A549 treated with ZK216348 at 1 μM for 4 hours (cell line): ENCODE measurements around the gene OR2T11. TPM values are rescaled to one million over a fixed set of nuclear protein-coding genes. Genes with fewer than 3 reads are reported as not detected.

Experiments used
- total RNA-seq: library from RNA; stranded (reverse); fragments of 200-300 nt; extraction: Qiagen RNA extraction; gene quantifications from 5 replicates; pipeline ENCODE4 v1.2.3, GENCODE V29; 2022; ENCODE audit warnings: low read depth

Gene OR2T11, protein sequence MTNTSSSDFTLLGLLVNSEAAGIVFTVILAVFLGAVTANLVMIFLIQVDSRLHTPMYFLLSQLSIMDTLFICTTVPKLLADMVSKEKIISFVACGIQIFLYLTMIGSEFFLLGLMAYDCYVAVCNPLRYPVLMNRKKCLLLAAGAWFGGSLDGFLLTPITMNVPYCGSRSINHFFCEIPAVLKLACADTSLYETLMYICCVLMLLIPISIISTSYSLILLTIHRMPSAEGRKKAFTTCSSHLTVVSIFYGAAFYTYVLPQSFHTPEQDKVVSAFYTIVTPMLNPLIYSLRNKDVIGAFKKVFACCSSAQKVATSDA
- total RNA-seq, result not detected in 5 replicates

DNA sequence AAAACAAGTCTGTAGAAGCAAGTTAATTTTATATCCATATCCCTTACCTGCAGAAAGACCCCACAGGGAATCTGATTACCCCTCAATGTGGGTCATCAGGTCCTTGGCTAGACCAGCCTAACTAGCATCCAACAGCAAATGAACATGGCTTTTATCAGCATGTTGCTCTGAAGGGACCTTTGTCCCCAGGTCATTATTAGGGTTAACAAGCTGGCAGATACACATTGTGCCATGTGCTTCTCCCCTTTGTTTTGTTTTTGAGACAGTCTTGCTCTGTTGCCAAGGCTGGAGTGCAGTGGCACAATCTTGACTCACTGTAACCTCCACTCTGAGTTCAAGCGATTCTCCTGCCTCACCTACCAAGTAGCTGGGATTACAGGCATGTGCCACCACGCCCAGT lies at the start of gene OR2T11:
TSS of gene OR2T11 (minus strand) at position 101 of the 400 bp plus-strand sequence. CDS start 7,963 bp downstream, outside the sequence.

DNA sequence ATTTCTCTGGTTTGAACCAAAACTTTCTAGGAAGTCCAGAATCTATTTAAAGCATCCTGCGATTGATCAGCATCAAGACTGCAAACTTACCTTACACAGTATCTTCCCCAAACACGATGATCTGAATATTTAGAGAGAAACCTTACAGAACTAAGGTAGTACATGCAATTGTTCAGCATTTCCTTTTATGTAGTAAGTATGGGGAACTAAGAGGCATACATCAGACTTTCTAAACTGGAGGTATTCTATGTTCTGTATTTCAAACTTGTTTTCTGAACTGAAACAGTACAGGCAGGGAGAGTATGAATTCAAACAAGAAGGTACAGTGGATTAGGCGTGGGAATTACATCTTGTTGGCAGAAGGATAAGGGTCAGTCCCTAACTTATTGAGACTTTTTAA lies 20.5 kb upstream of the OR2T11 start, which contains the start of gene OR2T27:
TSS of gene OR2T27 (minus strand) at position 175 of the 400 bp plus-strand sequence. CDS start 4,644 bp downstream, outside the sequence.

DNA sequence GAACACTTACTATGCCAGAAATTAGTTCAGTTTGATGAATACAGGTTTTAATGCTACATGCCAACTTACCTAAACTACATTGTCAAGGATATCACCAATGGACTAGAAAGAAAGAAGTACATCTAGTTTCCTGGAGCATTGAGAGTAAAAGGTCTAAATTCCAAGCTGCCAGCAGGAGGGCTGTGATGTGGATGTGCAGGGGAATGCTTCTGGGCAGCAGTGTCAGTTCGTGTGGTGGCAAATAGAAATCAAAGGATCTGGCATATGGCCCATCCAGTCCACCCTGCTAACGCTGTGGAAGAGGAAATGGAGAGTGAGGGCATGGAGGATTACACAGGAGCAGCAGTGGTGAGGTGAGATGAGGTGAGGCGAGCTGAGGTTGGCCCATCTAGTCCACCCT lies 10.3 kb upstream of the OR2T11 start, which contains the start of gene OR2T35:
TSS of gene OR2T35 (minus strand) at position 101 of the 400 bp plus-strand sequence. CDS start 6,020 bp downstream, outside the sequence.

DNA sequence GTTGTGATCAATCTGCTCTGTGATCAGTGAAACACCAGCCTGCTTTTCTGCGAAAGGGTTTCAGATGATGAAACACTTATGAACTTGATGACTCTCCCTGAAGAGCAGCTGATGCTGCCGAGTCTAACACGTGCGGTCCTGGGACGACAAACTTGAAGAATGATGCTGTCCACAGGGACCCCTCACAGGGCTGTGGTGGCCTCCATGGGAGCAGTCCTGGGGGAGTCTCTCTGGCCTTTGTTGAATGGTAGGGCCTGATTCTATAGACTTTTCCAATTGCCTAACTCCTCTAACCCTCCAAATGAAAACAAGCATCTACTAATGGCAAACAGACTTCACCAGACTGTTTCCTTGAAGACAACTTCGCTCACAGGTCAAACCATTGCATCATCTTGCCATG lies 37.3 kb downstream of the OR2T11 start, which contains the start of gene OR2T10:
TSS of gene OR2T10 (minus strand) at position 112 of the 400 bp plus-strand sequence. CDS start 3,932 bp downstream, outside the sequence.

DNA sequence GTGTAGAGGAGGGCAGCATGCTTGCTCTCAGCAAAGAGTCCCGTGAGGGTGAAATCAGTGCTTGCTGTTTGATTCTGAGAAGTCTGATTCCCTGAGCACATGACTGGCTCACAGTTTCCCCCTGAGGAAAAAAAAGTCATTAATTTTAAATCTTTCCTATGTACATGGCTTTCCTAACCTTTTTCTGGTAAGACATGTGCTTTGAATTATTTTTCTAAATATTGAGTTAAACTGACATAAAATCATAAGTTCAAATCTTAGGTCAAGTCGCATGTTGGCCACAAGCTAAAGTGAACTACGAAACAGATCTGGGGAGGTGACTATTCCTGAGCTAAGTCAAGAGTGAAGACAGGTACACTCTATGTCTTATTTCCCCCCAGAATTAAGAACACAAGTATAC lies 60.2 kb downstream of the OR2T11 start, which contains the start of gene OR2T34:
TSS of gene OR2T34 (minus strand) at position 101 of the 400 bp plus-strand sequence. CDS start at position 101, 0 bp downstream.

Other genes with a start within 250 kb of the OR2T11 start
- not detected in 5 replicates for gene OR2T1, start 232.0 kb downstream of the OR2T11 start, total RNA-seq
- gene OR2T2, start 189.5 kb downstream of the OR2T11 start, total RNA-seq, result not detected in 5 replicates
- gene OR2T3, start 161.7 kb downstream of the OR2T11 start, total RNA-seq, result not detected in 5 replicates
- gene OR2T5, start 146.5 kb downstream of the OR2T11 start, total RNA-seq, result not detected in 5 replicates
- not detected in 5 replicates for gene OR2G6, start 127.0 kb downstream of the OR2T11 start, total RNA-seq
- not detected in 5 replicates for gene OR2T29, start 72.3 kb downstream of the OR2T11 start, total RNA-seq
- gene OR2T34, start 60.3 kb downstream of the OR2T11 start, total RNA-seq, result not detected in 5 replicates
- not detected in 5 replicates for gene OR2T10, start 37.4 kb downstream of the OR2T11 start, total RNA-seq
- not detected in 5 replicates for gene OR2T35, start 10.2 kb upstream of the OR2T11 start, total RNA-seq
- gene OR2T27, start 20.4 kb upstream of the OR2T11 start, total RNA-seq, result not detected in 5 replicates
- gene OR14I1, start 67.7 kb upstream of the OR2T11 start, total RNA-seq, result not detected in 5 replicates
- gene LYPD8, start 120.7 kb upstream of the OR2T11 start, total RNA-seq, result 0.19 to 0.45 TPM (median 0.21 TPM) in 3 of 5 replicates, not detected in the others
- gene SH3BP5L, start 190.8 kb upstream of the OR2T11 start, total RNA-seq, result 17.4 to 31.7 TPM (median 26.6 TPM) in 5 replicates
- 12.7 to 25.3 TPM (median 24.7 TPM) in 5 replicates for gene ZNF672, start 203.1 kb upstream of the OR2T11 start, total RNA-seq
- 11.3 to 28.4 TPM (median 22.3 TPM) in 5 replicates for gene ZNF692, start 224.0 kb upstream of the OR2T11 start, total RNA-seq